ENCODE results near the gene MIPOL1.
"Not testable (repeated sequence)": the region's sequence is repeated elsewhere in the genome, so short reads cannot be mapped to it uniquely, and the experiment has no call there.

Gene MIPOL1

DNA sequence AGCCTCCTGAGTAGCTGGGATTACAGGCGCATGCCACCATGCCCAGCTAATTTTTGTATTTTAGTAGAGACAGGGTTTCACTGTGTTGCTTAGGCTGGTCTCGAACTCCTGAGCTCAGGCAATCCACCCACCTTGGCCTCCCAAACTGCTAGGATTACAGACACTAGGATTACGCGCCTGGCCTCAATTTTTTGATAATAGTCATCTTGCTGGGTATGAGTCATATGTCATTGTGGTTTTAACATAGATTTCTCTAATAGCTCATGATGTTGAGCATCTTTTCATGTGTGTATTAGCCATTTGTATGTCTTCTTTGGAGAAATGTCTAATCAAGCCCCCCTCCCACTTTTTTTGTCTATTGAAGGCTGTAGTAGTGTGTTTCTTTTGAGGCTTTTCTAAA, 38.3 kb downstream of the MIPOL1 start:
- DNase-seq = not testable (repeated sequence)

DNA sequence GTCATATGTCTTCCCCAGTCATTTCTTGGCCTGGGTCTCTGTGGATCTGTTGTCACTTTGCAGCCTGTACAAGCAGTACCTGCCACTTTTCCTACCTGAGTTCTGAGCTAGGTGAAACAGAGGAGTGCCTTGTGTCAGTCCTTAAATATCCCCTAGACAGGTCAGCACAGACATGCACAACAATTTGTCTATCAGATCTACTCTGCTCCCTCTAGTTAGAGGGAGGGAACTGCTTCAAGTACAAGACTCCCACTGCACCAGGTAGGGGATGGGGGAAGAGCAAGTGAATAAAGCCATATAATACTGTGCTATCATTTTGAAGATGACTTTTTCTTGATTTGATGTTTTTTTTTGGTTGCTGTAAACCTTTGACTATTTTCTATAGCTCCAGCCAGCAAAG, 39.4 kb downstream of the MIPOL1 start:
- no peak for DNase-seq

DNA sequence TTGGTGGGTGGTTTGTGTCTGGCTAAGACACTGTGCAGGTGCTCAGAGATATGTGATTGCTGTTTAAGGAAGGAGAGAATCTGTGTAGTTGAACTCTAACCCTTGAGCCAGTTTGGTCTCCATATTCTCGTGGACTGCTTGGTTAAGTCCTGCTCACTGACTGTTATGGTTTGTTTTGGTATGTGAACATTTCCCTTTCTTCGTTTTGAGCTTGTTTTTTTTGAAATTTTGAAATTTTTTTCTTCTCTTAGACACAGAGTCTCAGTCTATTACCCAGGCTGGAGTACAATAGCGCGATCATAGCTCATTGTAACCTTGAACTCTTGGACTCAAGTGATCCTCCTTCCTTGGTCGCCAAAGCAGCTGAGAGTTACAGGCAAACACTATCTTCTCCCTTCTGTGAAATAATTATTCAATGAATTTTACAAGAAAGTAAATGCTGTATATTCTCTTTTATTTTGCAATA, 40.0 kb downstream of the MIPOL1 start:
- DNase-seq = no peak

DNA sequence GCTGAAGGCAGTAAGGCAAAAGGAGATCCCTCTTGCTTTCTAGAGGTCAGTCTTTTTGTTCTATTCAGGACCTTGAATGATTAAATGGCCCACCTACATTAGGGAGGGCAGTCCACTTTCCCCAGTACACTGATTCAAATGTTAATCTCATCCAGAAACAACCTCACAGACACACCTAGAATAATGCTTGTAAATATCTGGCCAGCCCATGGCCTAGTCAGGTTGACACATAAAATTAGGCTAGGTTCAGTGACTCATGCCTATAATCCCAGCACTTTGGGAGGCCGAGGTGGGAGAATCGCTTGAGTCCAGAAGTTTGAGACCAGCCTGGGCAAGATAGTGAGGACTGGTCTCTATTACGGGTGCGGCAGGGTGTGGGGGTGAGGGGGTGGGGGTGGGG, 43.5 kb downstream of the MIPOL1 start:
- DNase-seq = no peak

DNA sequence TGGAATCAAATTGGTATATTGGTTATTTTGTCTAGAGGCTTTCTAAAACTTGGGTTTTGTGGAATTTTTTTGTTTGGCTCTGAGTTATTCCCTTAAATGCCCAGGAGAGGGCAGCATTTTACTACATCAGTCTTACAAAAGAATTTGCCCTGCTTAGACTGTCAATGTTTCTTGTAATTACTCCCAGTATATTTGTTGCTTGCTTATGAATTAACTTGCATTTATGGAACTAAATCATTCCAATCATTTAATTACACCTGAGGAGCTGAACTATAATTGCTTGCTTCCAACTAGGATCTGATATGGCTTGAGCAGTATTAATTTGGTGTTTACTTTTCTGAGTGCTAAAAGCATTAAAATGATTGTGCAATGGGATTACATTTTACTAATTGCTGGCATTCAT, 48.7 kb downstream of the MIPOL1 start:
- no peak for DNase-seq

DNA sequence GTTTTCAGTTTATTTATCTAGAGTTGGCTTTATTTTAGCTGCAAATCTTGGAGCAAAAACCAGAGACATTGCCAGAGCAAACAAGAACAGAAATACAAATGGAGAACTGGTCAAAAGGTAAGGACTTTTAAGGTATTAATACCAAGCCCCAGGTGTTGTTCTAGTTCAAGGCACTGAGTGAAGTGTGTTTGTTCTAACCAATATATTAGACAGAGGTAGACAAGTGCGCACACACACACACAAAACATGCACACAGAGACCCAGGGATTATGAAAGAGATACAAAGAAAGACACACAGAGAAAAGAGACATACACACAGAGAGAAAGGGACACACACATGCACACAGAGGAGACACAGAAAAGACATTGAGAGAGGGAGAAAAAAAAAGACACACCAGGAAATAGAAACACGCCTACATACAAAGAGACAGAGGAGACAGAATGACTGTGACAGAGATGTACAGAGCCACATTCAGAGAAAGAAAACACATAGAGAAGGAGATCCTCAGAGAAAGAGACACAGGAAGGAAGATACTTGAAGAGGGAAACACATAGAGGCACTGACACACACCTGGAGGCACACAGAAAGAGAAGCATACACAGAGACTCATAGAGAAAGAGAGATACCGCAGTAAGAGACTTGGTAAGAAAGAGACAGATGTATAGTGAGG, 50.2 kb downstream of the MIPOL1 start:
- DNase-seq = no peak

DNA sequence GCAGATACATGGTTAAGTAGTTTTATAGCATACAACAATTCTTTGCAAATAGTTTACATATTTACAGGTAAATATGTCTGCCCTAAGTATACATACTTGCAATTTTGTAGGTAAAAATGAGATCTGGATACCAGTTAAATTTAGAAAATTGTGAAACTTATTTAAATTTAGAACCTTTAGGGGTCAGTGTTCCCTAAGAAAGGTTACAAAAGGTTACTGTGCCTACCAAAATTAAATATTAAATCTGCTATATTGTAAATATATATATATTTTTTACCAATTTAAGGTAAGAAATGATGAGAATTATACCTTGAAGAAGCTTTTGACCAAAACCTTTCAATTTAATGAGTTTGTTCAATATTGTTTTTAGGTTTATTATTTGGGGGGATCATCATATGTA, 54.0 kb downstream of the MIPOL1 start:
- DNase-seq = no peak

- no peak for DNase-seq
These were observed 54.7 kb downstream of the MIPOL1 start for GRCh38 chr14:37252434-37252833.

DNA sequence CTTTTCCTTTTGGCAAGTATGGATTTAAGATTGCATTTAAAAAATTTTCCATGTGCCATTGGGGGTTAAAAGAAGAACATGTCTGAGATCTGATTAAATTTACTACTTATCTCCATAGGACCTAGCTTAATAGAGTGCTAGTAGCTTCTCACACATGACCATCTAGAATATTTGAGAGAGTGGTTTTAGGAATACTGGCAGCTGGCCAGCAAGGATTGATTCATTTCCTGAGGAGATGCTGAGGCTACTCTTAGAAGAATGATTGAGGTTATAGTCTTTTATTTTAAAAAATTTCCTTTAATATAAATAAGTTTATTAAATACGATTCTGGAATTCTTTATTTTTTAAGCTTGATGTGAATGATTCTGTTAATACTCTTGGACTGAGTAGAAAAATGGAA, 56.2 kb downstream of the MIPOL1 start:
- DNase-seq = no peak

DNA sequence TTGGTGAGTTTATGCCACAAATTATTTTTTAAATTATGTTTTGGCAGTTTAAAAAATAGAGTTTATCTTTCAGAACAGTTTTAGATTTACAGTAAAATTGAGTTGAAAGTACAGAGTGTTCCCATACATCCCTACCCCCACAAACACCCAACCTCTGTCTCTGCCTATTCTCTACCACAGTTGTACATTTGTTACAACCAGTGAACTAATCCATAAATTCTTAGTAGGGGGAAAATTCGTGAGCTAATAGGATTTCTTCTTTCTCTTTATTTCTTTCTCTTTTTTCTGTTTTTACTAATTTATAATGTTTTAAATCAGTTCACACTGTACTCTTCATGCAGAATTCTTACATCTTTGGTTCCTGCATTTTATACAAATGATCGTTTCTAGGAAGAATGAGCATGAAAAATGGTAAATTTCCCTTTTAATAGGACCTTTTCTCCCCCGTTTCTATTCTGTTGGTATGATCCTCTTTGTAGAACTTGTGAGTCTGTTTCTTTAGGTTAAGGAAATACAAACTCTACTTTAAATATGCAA, 56.7 kb downstream of the MIPOL1 start:
- no peak for DNase-seq

- no peak for DNase-seq
These were observed 59.8 kb downstream of the MIPOL1 start for GRCh38 chr14:37257501-37258070.

DNA sequence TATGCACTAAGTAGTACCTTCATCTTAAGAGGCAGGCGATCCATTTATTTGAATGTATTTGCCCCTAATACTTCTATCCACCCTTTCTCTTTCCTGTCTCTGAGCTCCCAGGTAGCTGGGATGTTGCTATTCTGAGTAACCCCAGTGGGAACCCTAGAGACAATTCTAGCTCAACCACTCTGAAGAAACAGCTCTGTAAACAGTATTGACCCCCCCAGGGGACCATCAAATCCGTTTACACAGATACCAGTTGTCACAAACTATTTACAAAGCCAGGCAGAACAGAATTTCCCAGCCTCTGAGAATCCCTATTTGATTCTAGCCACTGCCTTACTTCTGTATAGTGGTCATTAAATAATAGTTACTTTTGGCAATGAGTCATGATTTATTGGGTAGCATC, 64.9 kb downstream of the MIPOL1 start:
- DNase-seq = no peak

- no peak for DNase-seq
These were observed 66.0 kb downstream of the MIPOL1 start for GRCh38 chr14:37263656-37264236.

DNA sequence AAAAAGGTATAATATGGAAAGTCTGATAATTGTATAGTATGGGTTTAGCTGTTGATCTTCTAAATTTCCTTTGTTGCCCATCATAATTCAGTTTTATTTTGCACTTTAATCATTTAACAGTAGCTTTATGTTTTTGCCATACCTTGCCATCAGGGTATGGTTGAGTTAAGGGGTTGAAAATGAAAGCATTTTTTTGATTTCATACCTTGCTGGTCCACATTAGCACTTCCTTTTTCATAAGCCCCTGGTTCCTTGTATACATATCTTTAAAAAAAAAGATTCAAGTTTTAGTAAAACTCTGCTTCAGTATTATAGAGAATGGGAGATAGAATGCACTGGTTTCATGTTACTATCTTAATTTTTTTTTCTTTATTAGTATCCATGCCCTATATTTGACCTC, 71.1 kb downstream of the MIPOL1 start:
- DNase-seq = no peak

- DNase-seq = no peak
These were observed 72.9 kb downstream of the MIPOL1 start for GRCh38 chr14:37270629-37271028.

DNA sequence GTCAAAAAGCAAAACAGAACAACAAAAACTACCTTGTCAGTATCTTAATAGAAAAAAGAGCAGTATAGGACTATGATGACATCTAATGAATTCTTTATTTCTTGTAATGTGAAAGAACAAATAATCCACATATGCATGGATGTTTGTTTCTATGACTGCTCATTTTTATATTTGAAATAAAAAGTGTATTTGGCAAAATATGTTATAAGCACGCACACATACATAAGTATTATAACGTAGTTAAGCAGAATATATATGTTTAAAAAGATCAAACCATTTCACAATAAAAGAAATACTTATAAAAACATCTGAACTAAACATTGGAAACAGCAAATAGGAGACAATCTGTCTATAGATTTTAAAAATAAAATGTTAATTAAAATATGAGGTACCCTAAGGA, 74.8 kb downstream of the MIPOL1 start:
- DNase-seq = no peak

GRCh38 chr14:37274652-37275051, 76.9 kb downstream of the MIPOL1 start:
- no peak for DNase-seq

DNA sequence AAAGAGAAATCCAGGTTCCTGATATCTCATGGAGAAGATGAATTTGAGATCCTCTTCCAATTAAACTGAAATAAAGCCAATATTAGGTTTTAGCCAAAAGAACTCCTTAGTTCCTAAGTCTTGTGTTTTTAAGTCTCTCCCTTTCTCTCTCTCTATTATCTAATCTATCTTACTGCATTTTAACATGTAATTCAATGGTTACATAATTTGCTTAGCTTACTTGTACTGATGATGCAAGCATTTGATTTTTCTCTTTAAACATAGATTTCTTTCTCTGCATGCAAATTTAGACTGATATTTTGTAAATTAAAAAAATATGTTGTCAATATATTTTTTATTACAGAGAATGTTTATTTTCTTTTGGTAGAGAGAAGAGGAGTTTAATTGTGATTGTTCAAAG, 78.2 kb downstream of the MIPOL1 start:
- DNase-seq = no peak

GRCh38 chr14:37278636-37279538, 81.2 kb downstream of the MIPOL1 start:
- DNase-seq = no peak

GRCh38 chr14:37279818-37280217, 82.1 kb downstream of the MIPOL1 start:
- DNase-seq = no peak

DNA sequence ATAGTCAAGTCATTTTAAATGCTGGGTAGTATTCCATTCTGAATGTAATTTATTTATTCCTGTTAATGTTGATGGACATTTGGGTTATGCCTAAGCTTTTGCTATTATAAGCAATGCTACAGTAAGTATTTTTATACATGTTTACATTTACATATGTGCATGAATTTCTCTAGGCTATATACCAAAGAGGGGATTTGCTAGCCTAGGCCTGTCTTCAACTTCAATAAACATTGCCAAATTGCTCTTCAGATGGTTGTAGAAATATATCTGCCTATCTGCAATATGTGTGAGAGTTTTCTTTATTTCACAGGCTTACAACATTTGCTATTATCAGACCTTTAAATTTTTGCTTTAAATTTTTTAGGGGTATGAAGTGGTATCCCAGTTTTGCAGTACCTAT, 87.0 kb downstream of the MIPOL1 start:
- DNase-seq = no peak

GRCh38 chr14:37285220-37285619, 87.5 kb downstream of the MIPOL1 start:
- DNase-seq = no peak

GRCh38 chr14:37289688-37290087, 92.0 kb downstream of the MIPOL1 start:
- DNase-seq = no peak
